Measurements from ENCODE around the gene NDFIP1.

GRCh38 chr5:142166754-142167153, 58.2 kb downstream of the NDFIP1 start:
- no peak for TF ChIP-seq CTCF (conservative IDR thresholded peaks at IDR 0.05; ENCODE audit: low read depth, low read length)
- TF ChIP-seq EZH2 (IDR thresholded peaks at IDR 0.05; ENCODE audit: low read length, unreplicated experiment), result no peak

All from PC-3 (cell line).